IPS-NIHi7 (cell line): ENCODE data around the gene ZNF189.

Source experiments
- DNase-seq: peaks from one replicate; pipeline ENCODE4 v3.0.0; 2012; ENCODE audit warnings: mixed read lengths; ENCODE audit errors: extremely low spot score

Gene ZNF189

DNA sequence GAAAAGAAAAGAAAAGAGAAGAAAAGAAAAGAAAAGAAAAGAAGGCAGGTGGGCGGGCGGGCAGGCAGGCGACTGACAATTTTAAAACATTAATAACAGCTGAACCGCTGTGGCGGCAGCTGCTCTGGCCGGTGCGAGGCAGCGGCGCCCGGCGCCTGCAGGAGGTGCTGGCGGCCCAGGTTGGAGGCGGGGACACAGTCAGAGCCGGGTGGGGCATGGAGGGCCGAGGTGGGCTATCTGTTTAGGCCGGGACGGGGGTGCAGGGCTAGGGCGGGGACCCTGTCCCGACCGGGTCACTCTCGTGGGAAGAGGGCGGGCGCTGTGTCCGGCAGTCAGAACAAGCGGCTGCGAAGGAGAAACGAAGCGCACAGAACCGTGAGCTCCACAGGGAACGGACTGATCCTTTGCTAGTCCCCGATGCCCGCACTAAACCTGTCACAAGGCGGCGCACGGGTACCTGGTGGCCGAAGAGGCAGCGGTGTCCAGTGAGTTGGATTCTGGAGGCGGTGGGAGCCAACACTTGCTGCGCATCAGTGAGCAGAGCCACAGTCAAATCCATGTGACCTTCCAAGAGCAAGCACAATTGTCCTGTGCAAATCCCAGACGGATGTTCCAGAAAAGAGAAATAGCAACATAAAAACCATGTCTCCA lies 50.5 kb downstream of the ZNF189 start:
- DNase-seq: peak; percentile 94

- DNase-seq: no peak
Measured at GRCh38 chr9:101450931-101451330, 52.3 kb downstream of the ZNF189 start.

DNA sequence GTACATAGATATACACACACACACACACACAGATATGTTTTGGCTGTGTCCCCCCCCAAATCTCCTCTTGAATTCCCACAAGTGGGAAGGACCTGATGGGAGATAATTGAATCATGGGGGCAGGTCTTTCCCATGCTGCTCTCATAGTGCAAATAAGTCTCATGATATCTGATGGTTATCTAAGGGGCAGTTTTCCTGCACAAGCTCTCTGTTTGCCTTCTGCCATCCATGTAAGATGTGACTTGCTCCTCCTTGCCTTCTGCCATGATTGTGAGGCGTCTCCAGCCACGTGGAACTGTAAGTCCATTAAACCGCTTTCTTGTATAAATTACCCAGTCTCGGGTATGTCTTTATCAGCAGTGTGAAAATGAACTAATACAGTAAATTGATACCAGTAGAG lies 52.8 kb downstream of the ZNF189 start:
- DNase-seq: no peak

GRCh38 chr9:101453776-101454570 lies 55.3 kb downstream of the ZNF189 start:
- no peak for DNase-seq

GRCh38 chr9:101455656-101456240 lies 57.1 kb downstream of the ZNF189 start:
- no peak for DNase-seq

- peak; percentile 51 for DNase-seq
Measured at GRCh38 chr9:101457003-101457402, 58.4 kb downstream of the ZNF189 start.

DNA sequence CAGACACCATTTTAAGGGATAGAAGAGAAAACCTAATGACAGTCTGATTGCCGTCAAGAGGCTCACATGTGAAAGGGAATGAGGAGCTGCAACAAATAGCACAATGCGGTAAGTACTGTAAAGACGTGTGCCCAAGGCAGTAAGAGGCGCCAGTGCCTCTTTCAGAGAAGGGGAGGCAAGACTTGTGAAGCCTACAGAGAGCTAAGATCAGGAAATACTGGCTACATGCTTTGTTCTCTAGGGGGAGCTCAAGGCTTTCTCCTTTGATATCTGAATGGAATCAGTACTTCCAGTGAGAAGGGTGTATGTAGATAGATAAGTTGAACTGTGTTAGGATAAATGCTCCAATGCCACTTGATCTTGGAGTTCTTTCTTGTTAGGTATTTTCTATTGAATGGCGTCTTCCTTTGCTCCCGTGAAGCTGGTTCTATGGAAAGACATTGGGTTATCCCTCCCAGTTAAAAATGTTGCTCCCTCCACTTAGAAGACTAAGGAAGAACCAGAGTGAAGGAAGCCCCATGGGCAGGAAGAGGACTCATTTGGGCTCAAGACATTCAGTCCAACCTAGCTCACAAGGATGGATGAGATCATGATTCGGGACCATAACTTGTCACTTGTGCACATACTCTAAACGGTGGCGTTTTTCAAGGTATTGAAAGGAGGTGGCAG lies 60.4 kb downstream of the ZNF189 start:
- peak; percentile 74 for DNase-seq
